Loucy (cell line): ENCODE results near the gene BABAM2.

Experiments used
- CTCF ChIP-seq: fragments of 200-600 bp; sonication (generic); conservative IDR thresholded peaks from 2 replicates; pipeline ENCODE4 v1.5.1; 2014; ENCODE audit warnings: mild to moderate bottlenecking, antibody characterized with exemption, low read length
- EZH2phosphoT487 ChIP-seq: fragments of 200-600 bp; IDR thresholded peaks from 2 replicates; pipeline ENCODE4 v1.6.1; 2018; ENCODE audit warnings: antibody characterized with exemption, mild to moderate bottlenecking, moderate library complexity, borderline replicate concordance

GRCh38 chr2:28134857-28135256 lies 244.3 kb downstream of the BABAM2 start:
- TF ChIP-seq CTCF (no peak), EZH2phosphoT487 (no peak)
